ENCODE measurements around the gene CHAF1B. TPM values are rescaled to one million over a fixed set of nuclear protein-coding genes. Genes with fewer than 3 reads are reported as not detected.

CHAF1B gene
- total RNA-seq, 1 donor = 1.8 TPM

DNA sequence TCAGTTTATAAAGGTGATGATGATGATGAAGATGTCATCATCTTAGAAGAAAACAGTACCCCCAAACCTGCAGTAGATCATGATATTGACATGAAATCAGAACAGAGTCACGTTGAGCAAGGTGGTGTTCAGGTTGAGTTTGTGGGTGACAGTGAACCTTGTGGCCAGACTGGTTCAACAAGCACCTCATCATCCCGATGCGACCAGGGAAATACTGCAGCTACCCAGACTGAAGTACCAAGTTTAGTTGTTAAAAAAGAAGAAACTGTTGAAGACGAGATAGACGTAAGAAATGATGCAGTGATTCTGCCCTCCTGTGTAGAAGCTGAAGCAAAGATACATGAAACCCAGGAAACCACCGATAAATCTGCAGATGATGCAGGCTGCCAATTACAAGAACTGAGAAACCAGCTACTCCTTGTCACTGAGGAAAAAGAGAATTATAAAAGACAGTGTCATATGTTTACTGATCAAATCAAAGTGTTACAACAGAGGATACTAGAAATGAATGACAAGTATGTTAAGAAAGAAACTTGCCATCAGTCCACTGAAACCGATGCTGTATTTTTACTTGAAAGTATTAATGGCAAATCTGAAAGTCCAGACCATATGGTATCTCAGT, 16.0 kb upstream of the CHAF1B start:
- no peak overlapping the region for H2AFZ ChIP-seq (ENCODE audit: low read length)
- no peak for DNase-seq (ENCODE audit: insufficient read length, low spot score, missing footprints)
- H3K4me1 ChIP-seq (ENCODE audit: insufficient read depth, low read length) = no peaks in the 10 kb centered on the region
- no peaks in the 10 kb centered on the region for H3K27me3 ChIP-seq (ENCODE audit: insufficient read depth, low read length)
- no peak overlapping the region for H3K4me3 ChIP-seq (ENCODE audit: insufficient read depth, low read length)
- no peaks in the 10 kb centered on the region for H3K9me3 ChIP-seq (ENCODE audit: low read depth, low read length)
- no peaks in the 10 kb centered on the region for H3K79me2 ChIP-seq (ENCODE audit: insufficient read depth, low read length)
- H3K36me3 ChIP-seq (ENCODE audit: insufficient read depth, low read length) = peaks cover 81% of the 10 kb centered on the region
- no peaks in the 10 kb centered on the region for H4K20me1 ChIP-seq (ENCODE audit: insufficient read depth, low read length)
- TF ChIP-seq, protein P1, sequence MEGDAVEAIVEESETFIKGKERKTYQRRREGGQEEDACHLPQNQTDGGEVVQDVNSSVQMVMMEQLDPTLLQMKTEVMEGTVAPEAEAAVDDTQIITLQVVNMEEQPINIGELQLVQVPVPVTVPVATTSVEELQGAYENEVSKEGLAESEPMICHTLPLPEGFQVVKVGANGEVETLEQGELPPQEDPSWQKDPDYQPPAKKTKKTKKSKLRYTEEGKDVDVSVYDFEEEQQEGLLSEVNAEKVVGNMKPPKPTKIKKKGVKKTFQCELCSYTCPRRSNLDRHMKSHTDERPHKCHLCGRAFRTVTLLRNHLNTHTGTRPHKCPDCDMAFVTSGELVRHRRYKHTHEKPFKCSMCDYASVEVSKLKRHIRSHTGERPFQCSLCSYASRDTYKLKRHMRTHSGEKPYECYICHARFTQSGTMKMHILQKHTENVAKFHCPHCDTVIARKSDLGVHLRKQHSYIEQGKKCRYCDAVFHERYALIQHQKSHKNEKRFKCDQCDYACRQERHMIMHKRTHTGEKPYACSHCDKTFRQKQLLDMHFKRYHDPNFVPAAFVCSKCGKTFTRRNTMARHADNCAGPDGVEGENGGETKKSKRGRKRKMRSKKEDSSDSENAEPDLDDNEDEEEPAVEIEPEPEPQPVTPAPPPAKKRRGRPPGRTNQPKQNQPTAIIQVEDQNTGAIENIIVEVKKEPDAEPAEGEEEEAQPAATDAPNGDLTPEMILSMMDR (IDR thresholded peaks at IDR 0.05; ENCODE audit: extremely low read depth, low read depth, low read length) = no peak
- H3K27ac ChIP-seq (ENCODE audit: low read depth, low read length) = no peak overlapping the region
- H3K4me2 ChIP-seq (ENCODE audit: insufficient read depth, low read length) = no peak overlapping the region

DNA sequence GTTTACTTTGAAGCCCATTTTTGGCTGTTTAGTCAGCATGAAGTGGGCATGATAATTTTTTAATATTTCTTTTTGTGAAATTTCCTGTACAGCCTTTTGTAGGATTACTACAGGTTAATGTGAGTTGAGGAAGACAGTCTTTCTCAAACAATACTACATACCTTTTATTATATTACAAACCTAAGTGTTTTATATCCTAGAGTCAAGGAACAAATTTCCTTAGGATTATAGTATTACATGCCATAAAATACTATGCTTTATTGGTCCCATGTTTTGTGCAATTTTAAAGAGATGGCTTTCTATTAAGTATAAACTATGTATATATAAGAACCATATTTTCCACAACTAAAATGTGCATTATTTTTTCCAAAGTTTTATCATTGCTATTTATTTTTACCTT, 9.2 kb upstream of the CHAF1B start:
- no peaks in the 10 kb centered on the region for H3K27me3 ChIP-seq (ENCODE audit: insufficient read depth, low read length)
- H3K9me3 ChIP-seq (ENCODE audit: low read depth, low read length) = no peaks in the 10 kb centered on the region
- H3K4me1 ChIP-seq (ENCODE audit: insufficient read depth, low read length) = no peaks in the 10 kb centered on the region
- H3K36me3 ChIP-seq (ENCODE audit: insufficient read depth, low read length) = peaks cover 51% of the 10 kb centered on the region
- H3K4me2 ChIP-seq (ENCODE audit: insufficient read depth, low read length) = no peak overlapping the region
- no peak overlapping the region for H2AFZ ChIP-seq (ENCODE audit: low read length)
- DNase-seq (ENCODE audit: insufficient read length, low spot score, missing footprints) = no peak
- no peaks in the 10 kb centered on the region for H4K20me1 ChIP-seq (ENCODE audit: insufficient read depth, low read length)
- H3K79me2 ChIP-seq (ENCODE audit: insufficient read depth, low read length) = no peaks in the 10 kb centered on the region
- H3K4me3 ChIP-seq (ENCODE audit: insufficient read depth, low read length) = no peak overlapping the region
- no peak overlapping the region for H3K27ac ChIP-seq (ENCODE audit: low read depth, low read length)
- TF ChIP-seq, protein P1 (IDR thresholded peaks at IDR 0.05; ENCODE audit: extremely low read depth, low read depth, low read length) = no peak

DNA sequence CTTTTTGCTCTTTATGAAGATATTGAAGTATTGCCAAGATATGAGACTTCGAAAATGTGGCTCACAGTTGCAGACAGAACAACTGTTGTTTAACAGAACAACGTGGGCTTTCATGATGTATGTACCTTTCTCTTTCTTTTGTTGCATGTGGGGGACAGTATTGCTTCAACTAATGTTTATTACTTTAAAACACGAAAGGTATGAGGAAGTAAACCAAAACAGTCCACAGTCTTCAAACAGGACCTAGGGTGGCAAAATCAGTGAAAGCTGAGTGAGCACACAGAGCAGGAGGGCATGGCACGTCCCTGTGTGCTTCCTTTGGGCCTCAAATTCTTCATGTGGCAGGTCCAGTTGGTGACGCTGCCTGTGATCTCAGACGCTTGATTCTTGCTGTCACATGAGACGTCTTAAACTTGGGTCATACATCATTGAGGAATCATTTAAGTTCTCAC, 7.8 kb upstream of the CHAF1B start:
- Histone ChIP-seq H3K4me2 (ENCODE audit: insufficient read depth, low read length) (no peak overlapping the region), H3K9me3 (ENCODE audit: low read depth, low read length) (no peaks in the 10 kb centered on the region), H3K4me1 (ENCODE audit: insufficient read depth, low read length) (peaks cover 4% of the 10 kb centered on the region), H2AFZ (ENCODE audit: low read length) (no peak overlapping the region), H3K79me2 (ENCODE audit: insufficient read depth, low read length) (no peaks in the 10 kb centered on the region), H3K4me3 (ENCODE audit: insufficient read depth, low read length) (no peak overlapping the region), H3K27ac (ENCODE audit: low read depth, low read length) (no peak overlapping the region), H3K27me3 (ENCODE audit: insufficient read depth, low read length) (no peaks in the 10 kb centered on the region), H3K36me3 (ENCODE audit: insufficient read depth, low read length) (peaks cover 39% of the 10 kb centered on the region), H4K20me1 (ENCODE audit: insufficient read depth, low read length) (no peaks in the 10 kb centered on the region)
- TF ChIP-seq, protein P1 (IDR thresholded peaks at IDR 0.05; ENCODE audit: extremely low read depth, low read depth, low read length) = no peak
- DNase-seq (ENCODE audit: insufficient read length, low spot score, missing footprints) = no peak

DNA sequence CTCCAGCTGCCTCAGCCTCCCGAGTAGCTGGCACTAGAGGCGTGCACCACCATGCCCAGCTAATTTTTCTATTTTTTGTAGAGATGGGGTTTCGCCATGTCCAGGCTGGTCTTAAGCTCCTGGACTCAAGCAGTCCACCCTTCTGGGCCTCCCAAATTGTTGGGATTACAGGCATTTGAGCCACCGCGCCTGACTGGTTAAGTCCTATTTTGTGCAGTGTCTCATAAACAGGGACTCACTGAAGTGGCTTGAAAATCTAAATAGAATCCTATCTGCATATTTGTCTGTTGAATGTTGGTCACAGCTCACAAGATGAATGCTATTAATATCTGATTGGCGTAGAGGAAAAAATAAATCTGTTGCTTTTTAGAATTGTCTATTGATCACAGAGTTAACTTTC, 5.9 kb upstream of the CHAF1B start:
- TF ChIP-seq, protein P1 (IDR thresholded peaks at IDR 0.05; ENCODE audit: extremely low read depth, low read depth, low read length) = no peak
- peaks cover 4% of the 10 kb centered on the region for H3K4me1 ChIP-seq (ENCODE audit: insufficient read depth, low read length)
- H3K4me2 ChIP-seq (ENCODE audit: insufficient read depth, low read length) = no peak overlapping the region
- no peaks in the 10 kb centered on the region for H3K79me2 ChIP-seq (ENCODE audit: insufficient read depth, low read length)
- H2AFZ ChIP-seq (ENCODE audit: low read length) = no peak overlapping the region
- peaks cover 27% of the 10 kb centered on the region for H3K36me3 ChIP-seq (ENCODE audit: insufficient read depth, low read length)
- H3K4me3 ChIP-seq (ENCODE audit: insufficient read depth, low read length) = no peak overlapping the region
- no peaks in the 10 kb centered on the region for H3K27me3 ChIP-seq (ENCODE audit: insufficient read depth, low read length)
- H4K20me1 ChIP-seq (ENCODE audit: insufficient read depth, low read length) = no peaks in the 10 kb centered on the region
- H3K27ac ChIP-seq (ENCODE audit: low read depth, low read length) = no peak overlapping the region
- H3K9me3 ChIP-seq (ENCODE audit: low read depth, low read length) = no peaks in the 10 kb centered on the region
- no peak for DNase-seq (ENCODE audit: insufficient read length, low spot score, missing footprints)

Measured in osteoblast (primary cell).